Measurements from ENCODE around the gene MYO1E.

DNA sequence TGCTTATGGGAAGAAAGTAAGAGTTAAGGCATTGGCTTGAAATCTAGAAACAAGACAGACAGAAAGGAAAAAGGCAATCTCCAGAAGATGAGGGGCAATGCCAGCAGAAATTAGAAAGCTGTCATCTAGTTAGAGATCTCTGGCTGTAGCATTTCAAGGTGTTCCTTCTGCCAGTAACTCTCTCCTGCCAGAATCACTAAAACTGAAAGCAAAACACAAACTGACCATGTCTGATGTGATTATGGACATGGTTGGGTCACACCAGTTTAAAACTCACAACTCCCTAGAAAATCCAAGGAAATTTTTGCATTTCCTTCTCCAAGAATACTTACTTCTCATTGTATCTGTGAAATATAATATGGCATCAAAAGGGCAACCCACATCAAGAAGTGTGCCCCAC, 83.1 kb downstream of the MYO1E start:
- TF ChIP-seq POLR2A (IDR thresholded peaks at IDR 0.05; ENCODE audit: low read depth, low read length) (no peak), MXI1 (IDR thresholded peaks at IDR 0.05; ENCODE audit: borderline replicate concordance, low read depth, low read length) (no peak), MAFK (IDR thresholded peaks at IDR 0.05; ENCODE audit: low read depth, low read length) (no peak), RFX5 (IDR thresholded peaks at IDR 0.05; ENCODE audit: low read depth, low read length) (no peak), MAZ (IDR thresholded peaks at IDR 0.05; ENCODE audit: borderline replicate concordance, low read depth, low read length) (no peak), BHLHE40 (IDR thresholded peaks at IDR 0.05; ENCODE audit: low read depth, low read length) (no peak), CEBPB (IDR thresholded peaks at IDR 0.05; ENCODE audit: low read depth, low read length) (no peak), CHD1 (IDR thresholded peaks at IDR 0.05; ENCODE audit: low read depth, low read length) (no peak), RAD21 (IDR thresholded peaks at IDR 0.05; ENCODE audit: low read length) (no peak), SMC3 (IDR thresholded peaks at IDR 0.05; ENCODE audit: low read depth, low read length) (no peak)
- TF ChIP-seq, protein P1, sequence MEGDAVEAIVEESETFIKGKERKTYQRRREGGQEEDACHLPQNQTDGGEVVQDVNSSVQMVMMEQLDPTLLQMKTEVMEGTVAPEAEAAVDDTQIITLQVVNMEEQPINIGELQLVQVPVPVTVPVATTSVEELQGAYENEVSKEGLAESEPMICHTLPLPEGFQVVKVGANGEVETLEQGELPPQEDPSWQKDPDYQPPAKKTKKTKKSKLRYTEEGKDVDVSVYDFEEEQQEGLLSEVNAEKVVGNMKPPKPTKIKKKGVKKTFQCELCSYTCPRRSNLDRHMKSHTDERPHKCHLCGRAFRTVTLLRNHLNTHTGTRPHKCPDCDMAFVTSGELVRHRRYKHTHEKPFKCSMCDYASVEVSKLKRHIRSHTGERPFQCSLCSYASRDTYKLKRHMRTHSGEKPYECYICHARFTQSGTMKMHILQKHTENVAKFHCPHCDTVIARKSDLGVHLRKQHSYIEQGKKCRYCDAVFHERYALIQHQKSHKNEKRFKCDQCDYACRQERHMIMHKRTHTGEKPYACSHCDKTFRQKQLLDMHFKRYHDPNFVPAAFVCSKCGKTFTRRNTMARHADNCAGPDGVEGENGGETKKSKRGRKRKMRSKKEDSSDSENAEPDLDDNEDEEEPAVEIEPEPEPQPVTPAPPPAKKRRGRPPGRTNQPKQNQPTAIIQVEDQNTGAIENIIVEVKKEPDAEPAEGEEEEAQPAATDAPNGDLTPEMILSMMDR (conservative IDR thresholded peaks at IDR 0.05; ENCODE audit: low read depth, low read length) = no peak
- TF ChIP-seq, protein P2, sequence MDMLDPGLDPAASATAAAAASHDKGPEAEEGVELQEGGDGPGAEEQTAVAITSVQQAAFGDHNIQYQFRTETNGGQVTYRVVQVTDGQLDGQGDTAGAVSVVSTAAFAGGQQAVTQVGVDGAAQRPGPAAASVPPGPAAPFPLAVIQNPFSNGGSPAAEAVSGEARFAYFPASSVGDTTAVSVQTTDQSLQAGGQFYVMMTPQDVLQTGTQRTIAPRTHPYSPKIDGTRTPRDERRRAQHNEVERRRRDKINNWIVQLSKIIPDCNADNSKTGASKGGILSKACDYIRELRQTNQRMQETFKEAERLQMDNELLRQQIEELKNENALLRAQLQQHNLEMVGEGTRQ (IDR thresholded peaks at IDR 0.05; ENCODE audit: low read depth, low read length) = no peak
- TF ChIP-seq, protein P3, sequence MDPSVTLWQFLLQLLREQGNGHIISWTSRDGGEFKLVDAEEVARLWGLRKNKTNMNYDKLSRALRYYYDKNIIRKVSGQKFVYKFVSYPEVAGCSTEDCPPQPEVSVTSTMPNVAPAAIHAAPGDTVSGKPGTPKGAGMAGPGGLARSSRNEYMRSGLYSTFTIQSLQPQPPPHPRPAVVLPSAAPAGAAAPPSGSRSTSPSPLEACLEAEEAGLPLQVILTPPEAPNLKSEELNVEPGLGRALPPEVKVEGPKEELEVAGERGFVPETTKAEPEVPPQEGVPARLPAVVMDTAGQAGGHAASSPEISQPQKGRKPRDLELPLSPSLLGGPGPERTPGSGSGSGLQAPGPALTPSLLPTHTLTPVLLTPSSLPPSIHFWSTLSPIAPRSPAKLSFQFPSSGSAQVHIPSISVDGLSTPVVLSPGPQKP (IDR thresholded peaks at IDR 0.05; ENCODE audit: borderline replicate concordance, low read depth, low read length) = no peak

All from IMR-90 (cell line).